ENCODE results near the gene CYB5R4. TPM values are rescaled to one million over a fixed set of nuclear protein-coding genes. Genes with fewer than 3 reads are reported as not detected.

Gene CYB5R4
- total and polyA plus RNA-seq, 2 of the 8 experiments (the other 6 are each of a cell fraction or from before 2014, with no cell fraction given), result 2.8 to 14.6 TPM

DNA sequence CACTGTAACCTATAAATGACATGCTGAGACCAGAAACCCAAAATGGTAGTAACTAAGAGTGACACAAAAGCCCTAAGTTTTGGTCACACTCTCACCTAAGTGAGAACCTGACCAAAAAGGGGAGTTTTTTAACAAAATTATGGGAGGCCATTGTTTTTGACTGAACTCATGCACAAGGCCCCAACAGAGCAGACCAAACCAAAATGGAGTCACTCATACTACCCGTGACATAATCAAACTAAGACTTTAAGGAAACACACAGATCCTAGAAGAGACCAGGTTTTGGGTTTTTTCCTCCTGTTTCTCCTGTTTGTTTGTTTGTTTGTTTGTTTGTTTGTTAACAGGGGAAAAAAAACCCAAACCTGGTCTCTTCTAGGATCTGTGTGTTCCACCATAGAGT is 124.9 kb downstream of the CYB5R4 start:
- DNase-seq (ENCODE audit: low read depth in 1 of 2, low spot score in 2 of 2), result no peak
- Histone ChIP-seq H3K9me3 (ENCODE audit: insufficient read depth in 2 of 2, low read depth in 1 of 2, low read length in 1 of 2) (peaks cover 0 to 4% of the 10 kb centered on the region in 2 experiments; a peak in 1 of 4 replicates), H4K8ac (ENCODE audit: extremely low read depth, insufficient read depth, low read length) (no peak overlapping the region), H3K14ac (ENCODE audit: insufficient read length) (no peak overlapping the region), H3K27me3 (replicated peaks in 1 of 4; ENCODE audit: control insufficient read depth in 3 of 4, extremely low read depth in 1 of 4, insufficient read depth in 3 of 4, low read length in 3 of 4) (no peaks in the 10 kb centered on the region), H3K27ac (ENCODE audit: low read depth, low read length) (no peak overlapping the region), H2BK120ac (replicated peaks; ENCODE audit: low read depth, low read length) (no peak overlapping the region), H2BK20ac (ENCODE audit: low read length) (no peak overlapping the region), H3K23me2 (ENCODE audit: low read depth, low read length) (no peaks in the 10 kb centered on the region), H4K91ac (replicated peaks; ENCODE audit: insufficient read length, low read length) (no peak overlapping the region), H2AK5ac (ENCODE audit: low read depth, low read length) (no peak overlapping the region), H4K5ac (ENCODE audit: insufficient read length, low read depth, low read length) (no peak overlapping the region), H3K4me2 (ENCODE audit: insufficient read depth in 1 of 2, low read depth in 2 of 2, low read length in 2 of 2) (no peak overlapping the region), H2BK15ac (ENCODE audit: low read length) (no peak overlapping the region), H3K23ac (ENCODE audit: insufficient read length) (no peak overlapping the region), H3K56ac (replicated peaks; ENCODE audit: insufficient read length, low read depth, low read length) (no peak overlapping the region), H2AFZ (ENCODE audit: low read length) (no peak overlapping the region), H2BK5ac (ENCODE audit: low read depth, low read length) (no peak overlapping the region), H3K79me2 (ENCODE audit: control insufficient read depth in 1 of 2, insufficient read depth in 2 of 2, low read length in 2 of 2) (no peaks in the 10 kb centered on the region), H3K4me1 (replicated peaks in 1 of 4; ENCODE audit: control insufficient read depth in 3 of 4, insufficient read depth in 4 of 4, low read length in 3 of 4) (no peaks in the 10 kb centered on the region), H3K4ac (replicated peaks; ENCODE audit: insufficient read length, low read depth, low read length) (no peak overlapping the region), H4K20me1 (replicated peaks in 1 of 2; ENCODE audit: control insufficient read depth in 1 of 2, insufficient read depth in 2 of 2, low read length in 2 of 2) (no peaks in the 10 kb centered on the region), H3K36me3 (ENCODE audit: control insufficient read depth in 2 of 4, insufficient read depth in 4 of 4, low read length in 3 of 4) (no peaks in the 10 kb centered on the region), H3K18ac (ENCODE audit: extremely low read depth, low read length) (no peak overlapping the region), H3K79me1 (ENCODE audit: low read depth, low read length) (no peaks in the 10 kb centered on the region), H3K9ac (replicated peaks in 1 of 4; ENCODE audit: extremely low read depth in 1 of 4, low read depth in 3 of 4, low read length in 3 of 4) (no peak overlapping the region), H2BK12ac (ENCODE audit: low read depth, low read length) (no peak overlapping the region), H3K4me3 (ENCODE audit: extremely low read depth in 1 of 4, insufficient read depth in 2 of 4, low read depth in 3 of 4, low read length in 4 of 4) (no peak overlapping the region)
- no peak for FAIRE-seq
- WGBS, 2 experiments (ENCODE audit: extremely low coverage in 1 of 2, insufficient coverage in 1 of 2, insufficient read length in 1 of 2, insufficient replicate concordance in 2 of 2, low coverage in 1 of 2, low lambda C conversion rate in 2 of 2, missing lambda C conversion rate in 1 of 2), result 93% methylated on average over 1 of the region's 1 CpG; no CpG with 5 or more reads in 1 of the 2 experiments
- ChIA-PET POLR2A (ENCODE audit: partially characterized antibody) (no interaction called here), CTCF (ENCODE audit: partially characterized antibody) (interaction anchor here (0.9 kb wide), 1 partner anchor 164 kb away, joined by 3 read pairs; no protein-coding TSS in a partner anchor)
- TF ChIP-seq CREB1 (IDR thresholded peaks at IDR 0.05), result no peak
